Caco-2 (cell line): Measurements from ENCODE around the gene CTDSP2. TPM values are rescaled to one million over a fixed set of nuclear protein-coding genes. Genes with fewer than 3 reads are reported as not detected.

Source experiments
- BruUV-seq: library from RNA; stranded (reverse); fragments of 400-500 nt; replicated peaks from 2 replicates; lab custom pipeline; 2021; lab: Mats Ljungman, UMichigan
- CTCF ChIA-PET: fragments of 300-600 bp; sonication (Branson Sonifier 250); formaldehyde crosslinking; loops from one replicate; lab custom pipeline; 2022; ENCODE audit warnings: antibody characterized with exemption; lab: Charles Lee
- POLR2A ChIA-PET: fragments of 300-600 bp; sonication (Branson Sonifier 250); formaldehyde crosslinking; loops from one replicate; lab custom pipeline; 2022; ENCODE audit warnings: antibody characterized with exemption; lab: Charles Lee
- DNase-seq, 2 experiments: peaks; one replicate each; pipeline versions ENCODE4 v3.0.0 to v3.0.0-alpha.2; 2020 to 2022
- H3K27me3 ChIP-seq: replicated peaks from 2 replicates; pipeline ENCODE4 v1.6.0; 2011; ENCODE audit warnings: low read length; ENCODE audit not compliant: control insufficient read depth, insufficient read depth
- H3K36me3 ChIP-seq: 2 replicates; pipeline ENCODE4 v1.5.1; 2011; ENCODE audit warnings: low read length; ENCODE audit not compliant: control insufficient read depth, insufficient read depth
- H3K4me1 ChIP-seq: fragments of 250-450 bp; sonication (Bioruptor Pico); 2 replicates; pipeline ENCODE4 v1.5.1; 2020; ENCODE audit warnings: mild to moderate bottlenecking
- H3K4me3 ChIP-seq: 2 replicates; pipeline ENCODE4 v1.5.1; 2011; ENCODE audit warnings: low read depth, mild to moderate bottlenecking, control low read depth, low read length
- H3K9me3 ChIP-seq: fragments of 250-450 bp; sonication (Bioruptor Pico); 2 replicates; pipeline ENCODE4 v1.5.1; 2020; ENCODE audit warnings: mild to moderate bottlenecking, moderate library complexity
- H3K27ac Mint-ChIP-seq: one replicate; pipeline ENCODE4 v1.8.0; 2022; ENCODE audit warnings: mixed read lengths; ENCODE audit not compliant: unreplicated experiment
- H3K27me3 Mint-ChIP-seq: one replicate; pipeline ENCODE4 v1.8.0; 2022; ENCODE audit warnings: mixed read lengths; ENCODE audit not compliant: insufficient read depth, unreplicated experiment
- H3K36me3 Mint-ChIP-seq: one replicate; pipeline ENCODE4 v1.8.0; 2022; ENCODE audit warnings: mild to moderate bottlenecking, mixed read lengths; ENCODE audit not compliant: insufficient read depth, unreplicated experiment
- H3K4me1 Mint-ChIP-seq: one replicate; pipeline ENCODE4 v1.8.0; 2022; ENCODE audit warnings: low read depth, mixed read lengths; ENCODE audit not compliant: unreplicated experiment
- H3K4me3 Mint-ChIP-seq: one replicate; pipeline ENCODE4 v1.8.0; 2022; ENCODE audit warnings: mild to moderate bottlenecking, moderate library complexity, mixed read lengths; ENCODE audit not compliant: unreplicated experiment
- H3K9me3 Mint-ChIP-seq: one replicate; pipeline ENCODE4 v1.8.0; 2022; ENCODE audit warnings: mixed read lengths; ENCODE audit not compliant: unreplicated experiment
- CTCF ChIP-seq, 2 experiments: fragments of 200-600 bp in 1 of 2; IDR thresholded peaks; 1 replicate in 1 of 2; 2 replicates in 1 of 2; pipeline versions ENCODE4 v1.5.1 to v1.8.0; 2011 to 2022; ENCODE audit warnings: antibody characterized with exemption in 1 of 2, control low read depth in 1 of 2, inconsistent platforms in 1 of 2, low read depth in 1 of 2, low read length in 1 of 2, mild to moderate bottlenecking in 1 of 2, moderate library complexity in 1 of 2; ENCODE audit not compliant: insufficient read depth in 1 of 2, severe bottlenecking in 1 of 2, unreplicated experiment in 1 of 2
- intact Hi-C: fragments of 100-400 bp; cut with micrococcal nuclease; formaldehyde crosslinking; loops from one replicate; pipeline ENCODE4 v1.10.0; 2022; ENCODE audit not compliant: unreplicated experiment
- total RNA-seq: library from RNA; stranded (reverse); gene quantifications from 2 replicates; pipeline ENCODE4 v1.2.3, GENCODE V29; 2022

Gene CTDSP2
- total RNA-seq, 1 experiment from 2014 or later, result 117 TPM

GRCh38 chr12:57886542-57886941 lies 40.0 kb upstream of the CTDSP2 start:
- H3K4me3 Mint-ChIP-seq, result no peak overlapping the region
- no peaks in the 10 kb centered on the region for H3K27me3 ChIP-seq
- intact Hi-C loops, result no loop called here
- DNase-seq, result no peak
- 0 out of 2 replicates have a peak, but pooled peaks cover 5% of the 10 kb centered on the region for H3K4me1 ChIP-seq
- no peaks in the 10 kb centered on the region for H3K27me3 Mint-ChIP-seq
- H3K36me3 Mint-ChIP-seq, result no peaks in the 10 kb centered on the region
- TF ChIP-seq CTCF (IDR thresholded peaks at IDR 0.05; ENCODE audit: insufficient read depth in 1 of 2, low read depth in 1 of 2, low read length in 1 of 2, severe bottlenecking in 1 of 2, unreplicated experiment in 1 of 2), result no peak
- H3K9me3 ChIP-seq, result 0 out of 2 replicates have a peak, but pooled peaks cover 3% of the 10 kb centered on the region
- CTCF ChIA-PET, result no interaction called here
- POLR2A ChIA-PET, result no interaction called here
- no peak overlapping the region for H3K4me3 ChIP-seq
- H3K4me1 Mint-ChIP-seq, result no peaks in the 10 kb centered on the region
- H3K27ac Mint-ChIP-seq, result no peak overlapping the region
- no TSS peak for BruUV-seq
- no peaks in the 10 kb centered on the region for H3K9me3 Mint-ChIP-seq
- H3K36me3 ChIP-seq, result no peaks in the 10 kb centered on the region

- intact Hi-C loops, result no loop called here
Measured at GRCh38 chr12:57885207-57885606, 38.7 kb upstream of the CTDSP2 start.

GRCh38 chr12:57883700-57884099 lies 37.2 kb upstream of the CTDSP2 start:
- Histone ChIP-seq H3K4me3 (no peak overlapping the region), H3K9me3 (0 out of 2 replicates have a peak, but pooled peaks cover 3% of the 10 kb centered on the region), H3K36me3 (no peaks in the 10 kb centered on the region), H3K27me3 (no peaks in the 10 kb centered on the region), H3K4me1 (0 out of 2 replicates have a peak, but pooled peaks cover 3% of the 10 kb centered on the region)
- no peaks in the 10 kb centered on the region for H3K36me3 Mint-ChIP-seq
- TF ChIP-seq CTCF (IDR thresholded peaks at IDR 0.05; ENCODE audit: insufficient read depth in 1 of 2, low read depth in 1 of 2, low read length in 1 of 2, severe bottlenecking in 1 of 2, unreplicated experiment in 1 of 2), result no peak
- H3K9me3 Mint-ChIP-seq, result no peaks in the 10 kb centered on the region
- no peak overlapping the region for H3K27ac Mint-ChIP-seq
- POLR2A ChIA-PET, result no interaction called here
- H3K4me1 Mint-ChIP-seq, result no peaks in the 10 kb centered on the region
- H3K27me3 Mint-ChIP-seq, result no peaks in the 10 kb centered on the region
- no peak overlapping the region for H3K4me3 Mint-ChIP-seq
- intact Hi-C loops, result no loop called here
- no peak for DNase-seq
- CTCF ChIA-PET, result no interaction called here
- BruUV-seq, result no TSS peak

More at GRCh38 chr12:57885207-57885606, 38.7 kb upstream of the CTDSP2 start:
- no TSS peak for BruUV-seq
- Mint-ChIP-seq H3K9me3 (no peaks in the 10 kb centered on the region), H3K36me3 (no peaks in the 10 kb centered on the region), H3K4me3 (no peak overlapping the region), H3K27me3 (no peaks in the 10 kb centered on the region), H3K27ac (no peak overlapping the region), H3K4me1 (no peaks in the 10 kb centered on the region)
- Histone ChIP-seq H3K4me3 (no peak overlapping the region), H3K36me3 (no peaks in the 10 kb centered on the region), H3K9me3 (0 out of 2 replicates have a peak, but pooled peaks cover 3% of the 10 kb centered on the region), H3K4me1 (0 out of 2 replicates have a peak, but pooled peaks cover 5% of the 10 kb centered on the region), H3K27me3 (no peaks in the 10 kb centered on the region)
- DNase-seq, result no peak
- ChIA-PET POLR2A (no interaction called here), CTCF (no interaction called here)
- no peak for TF ChIP-seq CTCF (IDR thresholded peaks at IDR 0.05; ENCODE audit: insufficient read depth in 1 of 2, low read depth in 1 of 2, low read length in 1 of 2, severe bottlenecking in 1 of 2, unreplicated experiment in 1 of 2)
